ENCODE results near the gene TNFRSF17.
"Not testable (repeated sequence)": the region's sequence is repeated elsewhere in the genome, so short reads cannot be mapped to it uniquely, and the experiment has no call there.

TNFRSF17 gene

GRCh38 chr16:11964761-11965551 is at the start of gene TNFRSF17:
Gene TNFRSF17, plus strand, starts transcription at chr16:11965210. Its CDS starts 115 bp downstream, at chr16:11965325.
- DNase-seq (ENCODE audit: low read depth): no peak

- peak; percentile 99 for DNase-seq (ENCODE audit: low read depth)
Observed at GRCh38 chr16:11915644-11916523, 49.1 kb upstream of the TNFRSF17 start, which contains the start of gene GSPT1. Gene GSPT1, minus strand, starts transcription at chr16:11915956. Its CDS starts 236 bp downstream, at chr16:11915720.

DNA sequence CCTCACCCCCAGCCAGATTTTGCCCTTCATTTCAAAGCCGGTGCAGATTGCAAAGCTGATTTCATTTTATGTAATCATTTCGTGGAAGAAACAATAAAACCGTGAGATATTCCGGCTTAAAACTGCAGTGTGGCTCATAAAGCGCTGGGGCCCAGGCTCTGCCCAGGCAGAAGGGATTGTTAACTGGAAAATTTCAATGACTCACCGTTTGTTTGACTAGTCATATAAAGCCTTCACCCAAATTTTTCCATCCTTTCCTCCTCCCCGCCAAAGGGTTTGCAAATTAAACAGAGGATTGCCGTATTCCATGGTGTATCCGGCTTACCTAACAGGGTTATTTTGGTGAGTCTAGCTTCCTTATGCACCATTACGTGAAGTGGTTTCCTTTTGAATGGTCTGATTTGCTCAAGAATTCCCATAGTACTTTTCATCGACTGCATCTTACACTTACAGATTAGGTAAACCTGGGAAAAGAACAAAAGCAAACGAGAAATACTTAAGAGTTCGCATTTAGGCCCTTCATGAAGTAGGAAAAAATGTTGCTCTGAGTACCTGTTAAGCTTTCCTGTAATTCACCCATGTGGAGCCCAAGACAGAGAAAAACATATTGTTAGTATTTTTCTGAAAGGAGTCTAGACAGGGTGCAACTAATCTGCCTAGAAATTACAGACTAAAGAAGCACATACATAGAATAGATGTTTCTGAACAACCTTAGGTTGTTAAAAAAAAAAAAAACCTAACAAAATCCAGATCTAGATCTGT is 48.3 kb upstream of the TNFRSF17 start:
- DNase-seq (ENCODE audit: low read depth): no peak

DNA sequence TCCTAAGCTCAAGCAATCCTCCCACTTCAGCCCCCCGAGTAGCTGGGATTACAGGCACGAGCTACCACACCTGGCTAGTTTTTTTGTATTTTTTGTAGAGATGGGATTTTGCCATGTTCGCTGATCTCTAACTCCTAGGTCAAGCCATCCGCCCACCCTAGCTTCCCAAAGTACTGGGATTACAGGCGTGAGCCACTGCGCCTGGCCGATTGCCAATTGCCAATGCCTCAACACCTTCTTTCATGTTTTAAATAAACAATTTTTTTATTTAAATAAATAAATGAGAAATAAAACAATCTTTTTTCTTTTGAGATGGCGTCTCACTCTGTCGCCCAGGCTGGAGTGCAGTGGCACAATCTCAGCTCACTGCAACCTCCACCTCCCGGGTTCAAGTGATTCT is 41.0 kb upstream of the TNFRSF17 start:
- DNase-seq (ENCODE audit: low read depth): not testable (repeated sequence)

DNA sequence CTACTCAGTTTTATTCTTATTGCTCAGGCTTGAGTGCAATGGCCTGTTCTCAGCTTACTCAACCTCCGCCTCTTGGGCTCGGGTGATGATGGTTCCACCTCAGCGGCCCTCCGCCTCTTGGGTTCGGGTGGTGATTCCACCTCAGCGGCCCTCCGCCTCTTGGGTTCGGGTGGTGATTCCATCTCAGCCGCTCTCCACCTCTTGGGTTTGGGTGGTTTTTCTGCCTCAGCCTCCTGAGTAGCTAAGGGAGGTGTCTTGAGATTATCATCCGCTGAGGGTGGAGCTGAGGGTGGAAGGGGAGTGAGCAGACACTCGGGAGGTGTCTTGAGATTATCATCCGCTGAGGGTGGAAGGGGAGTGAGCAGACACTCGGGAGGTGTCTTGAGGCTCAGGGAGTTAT is 37.7 kb upstream of the TNFRSF17 start:
- DNase-seq (ENCODE audit: low read depth): not testable (repeated sequence)

DNA sequence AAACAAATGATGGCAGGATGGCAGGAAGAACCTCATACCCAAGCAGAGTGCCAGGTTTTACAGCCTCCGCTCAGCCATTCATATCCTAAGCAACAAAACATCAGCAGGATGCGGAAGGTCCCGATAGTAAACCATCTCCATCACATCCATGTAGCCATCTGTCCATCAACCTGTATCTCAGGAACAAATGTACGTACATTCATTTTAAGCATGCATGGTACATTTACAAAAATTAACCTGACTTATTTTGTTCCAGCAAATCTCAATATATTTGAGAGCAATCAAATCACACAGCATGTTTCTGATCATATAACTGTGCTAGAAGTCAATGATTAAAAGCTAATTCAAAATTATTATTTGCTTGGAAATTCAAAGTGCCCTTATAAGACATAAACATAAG is 23.1 kb upstream of the TNFRSF17 start, which contains the start of gene NPIPB2:
Gene NPIPB2 (minus strand): TSS at position 101 of the 400 bp plus-strand sequence. CDS start 0 bp downstream, at position 101.
- not testable (repeated sequence) for DNase-seq (ENCODE audit: low read depth)

- no peak for DNase-seq (ENCODE audit: low read depth)
Observed at GRCh38 chr16:11946433-11946832, 18.6 kb upstream of the TNFRSF17 start.

GRCh38 chr16:11948819-11949218 is 16.2 kb upstream of the TNFRSF17 start:
- DNase-seq (ENCODE audit: low read depth): no peak

- no peak for DNase-seq (ENCODE audit: low read depth)
Observed at GRCh38 chr16:11949527-11949926, 15.5 kb upstream of the TNFRSF17 start.

DNA sequence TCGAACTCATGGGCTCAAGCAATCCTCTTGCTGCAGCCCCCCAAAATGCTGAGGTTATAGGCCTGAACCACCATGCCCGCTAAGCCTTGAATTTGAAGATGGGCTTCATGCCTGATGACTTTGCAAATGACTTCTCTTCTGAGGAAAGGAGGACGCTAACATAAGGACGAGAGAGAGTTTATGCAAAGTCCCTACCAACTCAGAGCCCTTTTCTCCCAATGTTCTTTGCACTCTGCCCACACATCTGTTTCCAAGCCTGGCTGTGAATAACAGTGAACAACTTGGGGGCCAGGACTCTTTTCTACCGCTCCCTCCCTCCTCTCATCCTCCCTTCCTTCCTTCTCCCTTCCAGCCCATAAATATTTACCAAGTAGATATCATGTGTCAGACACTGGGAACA is 14.6 kb upstream of the TNFRSF17 start:
- no peak for DNase-seq (ENCODE audit: low read depth)

DNA sequence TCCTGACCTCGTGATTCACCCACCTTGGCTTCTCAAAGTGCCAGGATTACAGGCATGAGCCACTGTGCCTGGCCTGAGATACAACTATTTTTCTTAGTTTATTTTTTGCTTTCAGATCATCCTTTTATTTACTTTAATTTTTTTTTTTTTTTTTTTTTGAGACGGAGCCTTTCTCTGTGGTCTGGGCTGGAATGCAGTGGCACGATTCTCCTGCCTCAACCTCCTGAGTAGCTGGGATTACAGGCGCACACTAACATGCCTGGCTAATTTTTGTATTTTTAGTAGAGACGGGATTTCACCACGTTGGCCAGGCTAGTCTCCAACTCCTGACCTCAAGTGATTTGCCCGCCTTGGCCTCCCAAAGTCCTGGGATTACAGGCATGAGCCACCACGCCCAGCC is 11.4 kb upstream of the TNFRSF17 start:
- DNase-seq (ENCODE audit: low read depth): not testable (repeated sequence)

- no peak for DNase-seq (ENCODE audit: low read depth)
Observed at GRCh38 chr16:11955713-11956123, 9.3 kb upstream of the TNFRSF17 start.

DNA sequence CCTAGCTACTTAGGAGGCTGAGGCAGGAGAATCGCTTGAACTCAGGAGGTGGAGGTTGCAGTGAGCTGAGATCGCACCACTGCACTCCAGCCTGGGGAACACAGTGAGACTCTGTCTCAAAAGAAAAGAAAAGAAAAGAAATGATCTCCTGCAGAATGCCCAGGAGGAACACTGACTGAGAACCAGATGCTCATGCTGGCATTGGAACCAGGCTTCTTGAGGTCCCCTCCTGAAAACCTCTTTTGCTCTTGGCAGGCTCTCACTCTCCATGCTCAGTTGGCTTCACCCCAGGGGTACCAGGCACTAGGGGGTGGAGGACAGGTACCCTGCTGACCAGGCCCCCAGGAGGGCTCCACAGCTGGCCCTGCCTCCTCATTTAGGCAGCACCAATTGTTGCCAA is 8.5 kb upstream of the TNFRSF17 start:
- DNase-seq (ENCODE audit: low read depth): no peak

DNA sequence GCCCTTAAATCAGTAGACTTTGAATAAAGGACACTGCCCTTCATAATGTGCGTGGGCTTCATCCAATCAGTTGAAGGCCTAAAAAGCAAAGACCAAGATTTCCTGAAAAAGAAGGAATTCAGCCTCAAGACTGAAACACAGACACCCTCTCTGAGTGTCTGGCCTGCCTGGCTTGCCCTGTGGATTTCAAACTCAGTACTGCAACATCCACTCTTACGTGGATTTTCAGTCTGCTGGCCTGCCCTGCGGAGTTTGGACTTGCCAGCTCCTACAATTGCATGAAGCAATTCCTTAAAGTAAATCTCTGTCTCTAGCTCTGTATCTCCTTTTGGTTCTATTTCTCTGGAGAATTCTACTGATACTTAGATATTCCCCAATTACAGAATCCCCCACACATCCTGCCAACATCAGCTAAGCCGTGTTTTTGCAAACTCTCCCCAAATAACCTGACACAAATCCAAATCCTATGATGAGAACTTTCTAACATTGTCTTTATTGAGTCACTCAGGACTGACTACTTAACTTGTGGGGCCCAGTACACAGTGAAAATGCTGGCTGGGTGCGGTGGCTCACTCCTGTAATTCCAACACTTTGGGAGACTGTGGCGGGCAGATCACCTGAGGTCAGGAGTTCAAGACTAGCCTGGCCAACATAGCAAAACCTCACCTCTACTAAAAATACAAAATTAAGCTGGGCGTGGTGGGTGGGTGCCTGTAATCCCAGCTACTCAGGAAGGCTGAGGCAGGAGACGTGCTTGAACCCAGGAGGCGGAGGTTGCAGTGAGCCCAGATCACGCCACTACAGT is 7.2 kb upstream of the TNFRSF17 start:
- DNase-seq (ENCODE audit: low read depth): no peak

- not testable (repeated sequence) for DNase-seq (ENCODE audit: low read depth)
Observed at GRCh38 chr16:11962457-11962856, 2.6 kb upstream of the TNFRSF17 start.

GRCh38 chr16:11962978-11963377 is 2.0 kb upstream of the TNFRSF17 start:
- DNase-seq (ENCODE audit: low read depth): not testable (repeated sequence)

GRCh38 chr16:11963706-11964105 is 1.3 kb upstream of the TNFRSF17 start:
- DNase-seq (ENCODE audit: low read depth): no peak

GRCh38 chr16:11966173-11966572 is 1.2 kb downstream of the TNFRSF17 start:
- DNase-seq (ENCODE audit: low read depth): no peak

GRCh38 chr16:11967195-11967911 is 2.3 kb downstream of the TNFRSF17 start:
- no peak for DNase-seq (ENCODE audit: low read depth)

DNA sequence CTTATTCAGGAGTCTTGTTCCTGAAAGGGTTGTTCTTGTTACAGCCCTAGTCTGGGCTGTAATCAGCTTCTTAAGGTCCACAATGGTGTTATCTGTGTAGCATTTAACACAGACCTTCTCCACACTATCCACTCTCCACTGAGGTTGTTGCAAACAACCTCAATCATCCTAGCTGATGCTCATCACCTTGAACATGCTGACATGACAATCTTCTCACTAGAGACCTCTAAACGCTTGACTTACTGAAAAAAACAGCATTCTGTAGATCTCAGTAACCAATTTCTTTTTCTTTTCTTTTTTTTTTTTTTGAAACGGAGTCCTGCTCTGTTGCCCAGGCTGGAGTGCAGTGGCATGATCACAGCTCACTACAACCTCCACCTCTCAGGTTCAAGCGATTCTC is 3.6 kb downstream of the TNFRSF17 start:
- DNase-seq (ENCODE audit: low read depth): no peak

All from stimulated activated CD8-positive, alpha-beta memory T cell treated with anti-CD3 and anti-CD28 coated beads, Interleukin-4, amount 100 ng/mL, for 24 hours (primary cell).